GM21619 (cell line): ENCODE results near the gene RNF144A.

Experiments used
- ATAC-seq: cut with Tn5 transposase; IDR thresholded peaks from one replicate; pipeline ENCODE4 v1.9.1; 2021; ENCODE audit not compliant: unreplicated experiment

The RNF144A gene

DNA sequence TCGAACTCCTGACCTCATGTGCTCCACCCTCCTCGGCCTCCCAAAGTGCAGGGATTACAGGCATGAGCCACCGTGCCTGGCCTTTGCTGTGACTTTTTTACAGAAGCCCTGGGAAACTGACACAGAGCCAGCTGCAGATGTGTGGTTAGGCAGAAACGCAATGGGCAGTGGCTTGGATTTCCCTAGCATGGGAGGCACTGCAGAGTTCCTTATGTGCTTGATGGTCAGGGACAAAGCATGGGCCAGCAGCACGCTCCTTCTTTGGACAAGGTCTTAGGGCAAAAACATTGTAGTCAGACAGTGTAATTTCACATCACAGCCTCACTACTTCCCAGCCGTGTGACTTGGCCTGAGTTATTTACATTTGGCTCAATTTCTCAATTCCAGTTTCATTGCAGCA is 153.9 kb downstream of the RNF144A start:
- no peak for ATAC-seq

DNA sequence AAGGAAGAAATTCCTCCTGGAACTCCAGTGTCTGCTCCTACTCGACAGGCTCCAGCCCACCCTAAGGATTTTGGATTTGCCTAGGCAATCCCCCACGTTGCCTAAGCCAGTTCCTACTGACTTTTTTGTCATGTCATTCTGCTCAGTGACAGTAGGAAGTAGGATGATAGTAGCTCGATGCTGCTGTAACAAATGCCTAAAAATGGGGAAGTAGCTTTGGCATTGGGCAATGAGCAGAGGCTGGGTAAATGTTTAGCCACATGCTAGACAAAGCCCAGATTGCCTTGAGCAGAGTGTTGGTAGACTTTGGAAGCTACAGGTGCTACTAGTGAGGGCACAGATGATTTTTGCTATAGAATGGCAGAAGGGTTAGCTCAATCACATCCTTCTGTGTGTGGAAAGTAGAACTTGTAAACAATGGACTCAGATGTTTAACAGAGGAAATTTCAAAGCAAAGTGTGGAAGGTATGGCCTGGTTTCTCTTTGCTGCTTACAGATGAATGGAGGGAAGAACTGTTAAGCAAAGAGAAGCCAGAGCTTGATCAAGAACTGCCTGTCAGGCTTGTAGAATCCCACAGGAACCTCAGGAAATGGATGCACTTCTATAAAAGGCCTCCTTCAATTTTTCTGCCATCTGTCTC is 154.8 kb downstream of the RNF144A start:
- ATAC-seq: no peak

- ATAC-seq: no peak
These were observed 156.7 kb downstream of the RNF144A start for GRCh38 chr2:7073901-7074300.

- no peak for ATAC-seq
These were observed 158.6 kb downstream of the RNF144A start for GRCh38 chr2:7075834-7076233.

DNA sequence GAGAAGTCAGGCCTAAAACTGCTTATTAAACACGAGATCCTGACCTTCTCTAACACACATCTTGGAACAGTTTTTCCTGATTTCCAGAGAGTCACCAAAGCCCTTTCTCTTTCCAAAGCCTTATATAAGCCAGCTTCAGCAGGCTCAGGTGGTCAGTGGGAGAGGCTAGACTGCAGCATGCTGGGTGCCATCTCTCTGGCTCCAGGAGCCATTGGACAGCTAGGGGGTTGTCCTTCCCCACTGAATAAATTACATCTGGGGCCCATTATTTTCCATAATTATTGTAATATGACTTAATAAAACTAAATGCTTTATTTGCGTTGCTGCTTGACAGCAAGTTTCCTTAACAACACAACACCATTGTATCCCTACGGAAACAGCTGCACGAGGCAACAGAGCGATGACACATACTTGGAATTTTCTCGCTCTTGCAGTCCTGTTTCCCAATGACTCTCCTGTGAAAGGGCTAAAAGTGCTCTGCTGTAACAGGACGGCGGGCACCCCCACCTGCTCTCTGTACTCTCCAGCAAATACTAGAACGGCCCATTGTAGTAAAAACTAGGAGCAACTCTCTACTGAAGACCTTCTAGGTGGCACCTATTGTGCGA is 160.6 kb downstream of the RNF144A start:
- no peak for ATAC-seq

- peak; percentile 80 for ATAC-seq
These were observed 166.6 kb downstream of the RNF144A start for GRCh38 chr2:7083580-7084509.

DNA sequence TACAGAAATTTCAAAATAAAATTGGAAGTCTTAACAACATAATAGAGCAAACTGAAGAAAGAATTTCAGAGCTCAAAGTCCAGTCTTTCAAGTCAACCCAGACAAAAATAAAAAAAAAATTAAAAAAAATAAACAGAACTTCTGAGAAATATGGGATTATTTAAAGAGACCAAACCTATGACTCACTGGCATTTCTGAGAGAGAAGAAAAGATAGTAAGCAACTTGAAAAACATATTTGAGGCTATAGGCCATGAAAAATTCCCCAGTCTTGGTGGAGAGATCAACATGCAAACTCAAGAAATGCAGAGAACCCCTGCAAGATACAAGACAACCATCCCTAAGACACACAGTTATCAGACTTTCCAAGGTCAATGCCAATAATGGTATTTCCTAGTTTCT is 167.4 kb downstream of the RNF144A start:
- ATAC-seq: no peak

GRCh38 chr2:7089284-7089683 is 172.1 kb downstream of the RNF144A start:
- no peak for ATAC-seq

DNA sequence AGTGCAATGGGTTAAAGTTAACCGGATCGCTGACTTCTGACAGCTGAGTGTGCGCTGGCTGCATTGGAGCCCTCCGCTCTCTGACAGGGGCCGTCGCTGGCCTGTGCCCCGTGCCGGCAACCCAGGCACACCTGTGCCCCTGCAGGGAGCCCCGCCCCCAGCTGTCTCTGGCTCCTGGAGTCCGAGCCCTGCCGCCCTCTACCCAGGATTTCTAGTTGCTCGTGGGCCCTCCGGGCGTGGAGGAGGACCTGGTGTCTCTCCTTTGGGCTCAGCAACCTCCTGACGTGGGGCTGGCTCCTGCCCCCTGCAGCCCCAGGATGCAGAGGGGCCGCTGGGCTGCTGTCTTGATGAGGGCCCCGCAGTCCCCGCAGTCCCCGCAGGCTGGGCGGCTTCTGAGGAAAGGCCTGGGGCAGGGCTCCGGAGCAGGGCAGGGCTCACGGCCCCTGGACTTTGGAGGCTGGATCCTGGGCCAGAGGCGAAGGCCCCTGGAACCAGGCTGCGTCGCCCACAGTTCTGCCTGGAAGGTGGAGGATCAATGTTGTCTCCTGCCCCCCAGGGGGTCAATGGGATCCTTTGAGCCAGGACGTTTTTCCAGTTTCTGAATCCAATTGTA is 172.8 kb downstream of the RNF144A start:
- no peak for ATAC-seq

- no peak for ATAC-seq
These were observed 176.2 kb downstream of the RNF144A start for GRCh38 chr2:7093376-7093775.
